ENCODE results near the gene TSN. TPM values are rescaled to one million over a fixed set of nuclear protein-coding genes. Genes with fewer than 3 reads are reported as not detected.

The TSN gene
- total RNA-seq, 4 donors from 2014 or later: 31.8 to 49.3 (median 41.2) TPM

- ATAC-seq (no peak), DNase-seq (no peak)
- in situ Hi-C loops (cut with MboI; ENCODE audit: low sequenced_read_pairs in 4 of 4): no loop called here
- no peak for TF ChIP-seq POLR2A (IDR thresholded peaks at IDR 0.05)
- TF ChIP-seq CTCF (IDR thresholded peaks at IDR 0.05 in 4 of 5, conservative IDR thresholded peaks at IDR 0.05 in 1 of 5): no peak
- Histone ChIP-seq H3K27ac (no peak overlapping the region), H3K27me3 (no peaks in the 10 kb centered on the region), H3K4me3 (no peak overlapping the region), H3K9me3 (no peaks in the 10 kb centered on the region), H3K4me1 (no peaks in the 10 kb centered on the region), H3K36me3 (peaks cover 0 to 69% of the 10 kb centered on the region in 2 donors)
- intact Hi-C loops (cut with DNase I; ENCODE audit: low total_unique reads): no loop called here
Measured at GRCh38 chr2:121768143-121768755, 12.8 kb downstream of the TSN start.

- DNase-seq (no peak), ATAC-seq (no peak)
- in situ Hi-C loops (cut with MboI; ENCODE audit: low sequenced_read_pairs in 4 of 4) (no loop called here), intact Hi-C loops (cut with DNase I; ENCODE audit: low total_unique reads) (no loop called here)
- Histone ChIP-seq H3K27me3 (no peaks in the 10 kb centered on the region), H3K9me3 (no peaks in the 10 kb centered on the region), H3K27ac (no peak overlapping the region), H3K4me3 (no peak overlapping the region), H3K4me1 (no peaks in the 10 kb centered on the region), H3K36me3 (peaks cover 0 to 30% of the 10 kb centered on the region in 2 donors)
- TF ChIP-seq CTCF (IDR thresholded peaks at IDR 0.05 in 4 of 5, conservative IDR thresholded peaks at IDR 0.05 in 1 of 5) (no peak), POLR2A (IDR thresholded peaks at IDR 0.05) (no peak)
Measured at GRCh38 chr2:121771976-121772742, 16.7 kb downstream of the TSN start.

GRCh38 chr2:121774235-121774634 lies 18.8 kb downstream of the TSN start:
- H3K9me3 ChIP-seq: no peaks in the 10 kb centered on the region
- DNase-seq (no peak), ATAC-seq (no peak)
- no peaks in the 10 kb centered on the region for H3K27me3 ChIP-seq
- H3K4me1 ChIP-seq: no peaks in the 10 kb centered on the region
- TF ChIP-seq POLR2A (IDR thresholded peaks at IDR 0.05) (no peak), CTCF (IDR thresholded peaks at IDR 0.05 in 4 of 5, conservative IDR thresholded peaks at IDR 0.05 in 1 of 5) (no peak)
- H3K27ac ChIP-seq: no peak overlapping the region
- intact Hi-C loops (cut with DNase I; ENCODE audit: low total_unique reads) (no loop called here), in situ Hi-C loops (cut with MboI; ENCODE audit: low sequenced_read_pairs in 4 of 4) (no loop called here)
- no peak overlapping the region for H3K4me3 ChIP-seq
- peaks cover 0 to 11% of the 10 kb centered on the region in 2 donors for H3K36me3 ChIP-seq

GRCh38 chr2:121776361-121776760 lies 20.9 kb downstream of the TSN start:
- Histone ChIP-seq H3K27me3 (no peaks in the 10 kb centered on the region), H3K36me3 (no peaks in the 10 kb centered on the region), H3K27ac (no peak overlapping the region), H3K4me3 (no peak overlapping the region), H3K9me3 (no peaks in the 10 kb centered on the region), H3K4me1 (no peaks in the 10 kb centered on the region)
- no peak for ATAC-seq
- DNase-seq: no peak
- in situ Hi-C loops (cut with MboI; ENCODE audit: low sequenced_read_pairs in 4 of 4) (no loop called here), intact Hi-C loops (cut with DNase I; ENCODE audit: low total_unique reads) (no loop called here)
- TF ChIP-seq CTCF (IDR thresholded peaks at IDR 0.05 in 4 of 5, conservative IDR thresholded peaks at IDR 0.05 in 1 of 5) (no peak), POLR2A (IDR thresholded peaks at IDR 0.05) (no peak)

All from gastrocnemius medialis (tissue), 4 donors.